K562 (cell line): ENCODE measurements around the gene HIPK2.

Experiments used
- CTCF ChIP-seq, 3 experiments: IDR thresholded peaks in 2 of 3; conservative IDR thresholded peaks in 1 of 3; 2 replicates each; pipeline ENCODE4 v1.5.1; 2011 to 2012; ENCODE audit warnings: low read length in 3 of 3, mild to moderate bottlenecking in 3 of 3, control low read depth in 2 of 3, improper control_type of control experiment in 1 of 3, inconsistent platforms in 1 of 3, low read depth in 1 of 3, mixed read lengths in 1 of 3, moderate library complexity in 1 of 3; ENCODE audit not compliant: insufficient read depth in 2 of 3
- E2F4 ChIP-seq: sonication (generic); formaldehyde crosslinking; IDR thresholded peaks from 2 replicates; pipeline ENCODE4 v1.8.0; 2022; ENCODE audit warnings: mild to moderate bottlenecking, low read depth, missing genetic modification reagents
- MAFK ChIP-seq: IDR thresholded peaks from 2 replicates; pipeline ENCODE4 v1.6.1; 2011; ENCODE audit warnings: low read length, improper control_type of control experiment
- MED1 ChIP-seq: sonication (generic); formaldehyde crosslinking; IDR thresholded peaks from 2 replicates; pipeline ENCODE4 v1.8.1; 2023; ENCODE audit warnings: missing genetic modification reagents, borderline replicate concordance
- SIN3B ChIP-seq: fragments of 450-650 bp; IDR thresholded peaks from 2 replicates; pipeline ENCODE4 v1.6.1; 2017; ENCODE audit warnings: low read depth, mild to moderate bottlenecking, moderate library complexity
- TRIM25 ChIP-seq: fragments of 450-650 bp; IDR thresholded peaks from 2 replicates; pipeline ENCODE4 v1.7.0; 2016; ENCODE audit warnings: borderline replicate concordance
- ZKSCAN1 ChIP-seq: fragments of 150-350 bp; IDR thresholded peaks from 2 replicates; pipeline ENCODE4 v1.6.1; 2016; ENCODE audit warnings: low read depth, low read length

GRCh38 chr7:139597028-139597427 is 180.8 kb downstream of the HIPK2 start:
- TF ChIP-seq CTCF (IDR thresholded peaks at IDR 0.05 in 2 of 3, conservative IDR thresholded peaks at IDR 0.05 in 1 of 3; ENCODE audit: insufficient read depth in 2 of 3, low read depth in 1 of 3, low read length in 3 of 3) (no peak), MAFK (no peak), ZKSCAN1 (no peak), E2F4 (no peak), TRIM25 (no peak), SIN3B (no peak), MED1 (CRISPR knock-in tag) (no peak)
